HepG2 (cell line): ENCODE results near the gene FGF4. TPM values are rescaled to one million over a fixed set of nuclear protein-coding genes. Genes with fewer than 3 reads are reported as not detected.

Source experiments
- ATAC-seq: fragments of 200-7000 bp; cut with Tn5 transposase; 3 replicates; pipeline ENCODE4 v1.9.1; 2020; ENCODE audit warnings: mild to moderate bottlenecking, moderate library complexity
- BruUV-seq: library from RNA; stranded (reverse); fragments of 400-500 nt; replicated peaks from 2 replicates; lab custom pipeline; 2021; lab: Mats Ljungman, UMichigan
- CTCF ChIA-PET: fragments of 300-600 bp; formaldehyde crosslinking; extraction: SDS; loops from one replicate; lab custom pipeline; 2021; ENCODE audit warnings: low total read pairs, inconsistent platforms, low intra/inter-chr PET ratio; lab: Yijun Ruan, JAX
- POLR2A ChIA-PET: fragments of 350-600 bp; sonication (Branson Sonifier 250); formaldehyde crosslinking; loops from one replicate; lab custom pipeline; 2020; ENCODE audit warnings: antibody characterized with exemption, inconsistent platforms; lab: Yijun Ruan, JAX
- DNase-seq: peaks from one replicate; pipeline ENCODE4 v3.0.0-alpha.2; 2015; ENCODE audit warnings: low spot score
- FAIRE-seq: peaks from 3 replicates; lab custom pipeline; 2011; peaks lifted over from hg19 to GRCh38; lab: Jason Lieb, UNC
- H2AFZ ChIP-seq: one replicate; pipeline ENCODE4 v1.6.1; 2011; ENCODE audit warnings: low read length, inconsistent platforms
- H3K27ac ChIP-seq: fragments of 300-600 bp; 3 replicates; pipeline ENCODE4 v1.8.0; 2011; ENCODE audit warnings: mixed run types, mild to moderate bottlenecking, mixed read lengths, low read length, inconsistent platforms; ENCODE audit not compliant: insufficient read depth; ENCODE audit errors: extremely low read length
- H3K27me3 ChIP-seq, 2 experiments: fragments of 200-600 bp in 1 of 2; 2 replicates in 1 of 2; 3 replicates in 1 of 2; pipeline versions ENCODE4 v1.6.0 to v1.8.0; 2011; ENCODE audit warnings: low read length in 2 of 2, mild to moderate bottlenecking in 2 of 2, moderate library complexity in 2 of 2, inconsistent platforms in 1 of 2; ENCODE audit not compliant: insufficient read depth in 2 of 2, control insufficient read depth in 1 of 2
- H3K36me3 ChIP-seq, 2 experiments: fragments of 200-600 bp in 1 of 2; replicated peaks in 1 of 2; 2 replicates in 1 of 2; 3 replicates in 1 of 2; pipeline versions ENCODE4 v1.5.1 to v1.8.0; 2011; ENCODE audit warnings: low read length in 2 of 2, inconsistent platforms in 1 of 2; ENCODE audit not compliant: insufficient read depth in 2 of 2, control insufficient read depth in 1 of 2
- H3K4me1 ChIP-seq: 2 replicates; pipeline ENCODE4 v1.5.1; 2012; ENCODE audit warnings: low read length, inconsistent platforms; ENCODE audit not compliant: insufficient read depth
- H3K4me2 ChIP-seq: 2 replicates; pipeline ENCODE4 v1.6.0; 2011; ENCODE audit warnings: low read depth, low read length, inconsistent platforms
- H3K4me3 ChIP-seq, 3 experiments: fragments of 200-600 bp in 1 of 3; sonication (generic), shearing (Covaris generic) in 1 of 3; replicated peaks in 1 of 3; 2 replicates each; pipeline ENCODE4 v1.5.1; 2011 to 2016; ENCODE audit warnings: low read length in 3 of 3, inconsistent platforms in 2 of 3, low read depth in 2 of 3, mild to moderate bottlenecking in 2 of 3, control low read depth in 1 of 3, mixed read lengths in 1 of 3; ENCODE audit not compliant: insufficient read depth in 1 of 3
- H3K79me2 ChIP-seq: one replicate; pipeline ENCODE4 v1.6.1; 2011; ENCODE audit warnings: low read length, inconsistent platforms; ENCODE audit not compliant: insufficient read depth
- H3K9ac ChIP-seq: 2 replicates; pipeline ENCODE4 v1.6.0; 2011; ENCODE audit warnings: mild to moderate bottlenecking, low read depth, low read length, inconsistent platforms; ENCODE audit not compliant: insufficient read depth
- H3K9me3 ChIP-seq: 2 replicates; pipeline ENCODE4 v1.5.1; 2012; ENCODE audit warnings: mild to moderate bottlenecking, low read length
- H4K20me1 ChIP-seq: 2 replicates; pipeline ENCODE4 v1.6.0; 2011; ENCODE audit warnings: inconsistent platforms, mild to moderate bottlenecking, low read length, moderate library complexity; ENCODE audit not compliant: insufficient read depth
- FOXO1 ChIP-seq: sonication (generic); formaldehyde crosslinking; IDR thresholded peaks from 2 replicates; pipeline ENCODE4 v1.4.0; 2020; ENCODE audit warnings: missing genetic modification reagents
- GABPA ChIP-seq, 2 experiments: IDR thresholded peaks; 2 replicates each; pipeline ENCODE4 v1.6.1; 2011 to 2016; ENCODE audit warnings: low read depth in 2 of 2, low read length in 1 of 2, missing biosample characterization in 1 of 2, missing genetic modification characterization in 1 of 2
- NCOA1 ChIP-seq: sonication (generic); formaldehyde crosslinking; IDR thresholded peaks from 2 replicates; pipeline ENCODE4 v1.9.0; 2021; ENCODE audit warnings: missing genetic modification reagents
- NR2F6 ChIP-seq, 2 experiments: IDR thresholded peaks; 2 replicates each; pipeline ENCODE4 v1.6.1; 2016; ENCODE audit warnings: antibody characterized with exemption in 1 of 2, mild to moderate bottlenecking in 1 of 2
- STAG1 ChIP-seq: sonication (generic); formaldehyde crosslinking; IDR thresholded peaks from 2 replicates; pipeline ENCODE4 v1.4.0; 2020; ENCODE audit warnings: missing genetic modification reagents
- ZBTB20 ChIP-seq: sonication (generic); formaldehyde crosslinking; IDR thresholded peaks from 2 replicates; pipeline ENCODE4 v1.8.1; 2023; ENCODE audit warnings: missing genetic modification reagents, low read depth, mild to moderate bottlenecking, borderline replicate concordance
- ZNF264 ChIP-seq: sonication (generic); formaldehyde crosslinking; IDR thresholded peaks from 2 replicates; pipeline ENCODE4 v1.4.0; 2020; ENCODE audit warnings: missing genetic modification reagents
- ZNF382 ChIP-seq: sonication (generic); formaldehyde crosslinking; IDR thresholded peaks from 2 replicates; pipeline ENCODE4 v1.5.0; 2020; ENCODE audit warnings: missing genetic modification reagents, mild to moderate bottlenecking, borderline replicate concordance
- ZNF724P ChIP-seq: sonication (generic); formaldehyde crosslinking; IDR thresholded peaks from 2 replicates; pipeline ENCODE4 v1.8.0; 2022; ENCODE audit warnings: missing genetic modification reagents, borderline replicate concordance
- WGBS: methylation state at CpG from one replicate; pipeline ENCODE4 v1.1.6; 2017; ENCODE audit warnings: low lambda C conversion rate; 5-methylcytosine and 5-hydroxymethylcytosine counted together
- in situ Hi-C: cut with HindIII; loops from 2 replicates; pipeline ENCODE4 v1.10.0; 2017; ENCODE audit warnings: low pct_unique_long_range_greater_than_20kb; ENCODE audit not compliant: extremely low pct_ligation_motif_present
- intact Hi-C: fragments of 100-400 bp; cut with micrococcal nuclease; formaldehyde crosslinking; loops from one replicate; pipeline ENCODE4 v1.10.0; 2022; ENCODE audit not compliant: unreplicated experiment
- polyA plus RNA-seq, 8 experiments: library from polyadenylated mRNA; depleted of rRNA in 3 of 8; stranded (reverse) in 7 of 8; unstranded in 1 of 8; fragments of >200 nt; fragmentation: Illumina TruSeq in 4 of 8; extraction: Trizol in 4 of 8; gene quantifications; 2 replicates each; pipeline versions ENCODE4 v1.2.1 to v1.2.3, GENCODE V29; 2011 to 2016; ENCODE audit warnings: low read depth in 4 of 8, missing spikeins in 1 of 8, mixed read lengths in 1 of 8; ENCODE audit not compliant: insufficient read depth in 1 of 8
- total RNA-seq, 5 experiments: library from RNA; depleted of rRNA; stranded (reverse); fragments of >200 nt; fragmentation: Illumina TruSeq; extraction: Trizol; gene quantifications; 2 replicates each; pipeline ENCODE4 v1.2.3, GENCODE V29; 2016; ENCODE audit warnings: low read depth in 1 of 5
- TF ChIP-seq, protein P1 (sequence below): sonication (generic); formaldehyde crosslinking; IDR thresholded peaks from 2 replicates; pipeline ENCODE4 v1.4.0; 2020; ENCODE audit warnings: mild to moderate bottlenecking, missing genetic modification reagents

FGF4 gene
- total and polyA plus RNA-seq, 2 of the 13 experiments (the other 11 are each of a cell fraction or from before 2014, with no cell fraction given), result not detected

DNA sequence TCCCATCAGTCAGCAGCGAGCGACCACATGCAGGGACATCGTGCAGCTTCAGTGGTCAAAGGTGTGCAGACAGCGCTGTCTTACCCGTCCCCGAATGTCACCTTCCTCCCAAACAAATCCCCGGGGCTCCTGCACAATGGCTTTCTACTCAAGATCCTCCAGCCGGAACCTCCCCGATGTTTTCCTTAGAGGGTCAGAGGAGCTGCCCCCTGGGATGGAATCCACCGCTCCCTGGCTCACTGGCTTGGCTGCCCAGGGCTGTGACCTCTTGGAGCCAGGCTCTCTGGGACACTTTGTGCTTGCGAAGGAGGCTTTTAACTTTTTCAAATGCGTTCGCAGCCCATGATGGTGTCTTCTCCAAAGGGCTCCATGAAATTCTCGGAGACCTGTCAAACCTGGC lies 54.0 kb downstream of the FGF4 start:
- no peak overlapping the region for H3K4me2 ChIP-seq
- ATAC-seq, result no peak
- no peaks in the 10 kb centered on the region for H3K36me3 ChIP-seq
- H3K27me3 ChIP-seq, result peaks cover 4 to 59% of the 10 kb centered on the region in 2 experiments
- H3K4me1 ChIP-seq, result no peaks in the 10 kb centered on the region
- no peaks in the 10 kb centered on the region for H3K9me3 ChIP-seq
- intact Hi-C loops (loop anchor here (5.0 kb wide), 1 partner anchor 81 kb away; no protein-coding TSS in a partner anchor), in situ Hi-C loops (loop anchor here (5.0 kb wide), 1 partner anchor 76 kb away; no protein-coding TSS in a partner anchor)
- no peak for FAIRE-seq
- DNase-seq, result no peak
- TF ChIP-seq ZNF264 (CRISPR knock-in tag) (no peak), GABPA (IDR thresholded peaks at IDR 0.05; ENCODE audit: low read depth, low read length) (no peak), GABPA (CRISPR knock-in tag; IDR thresholded peaks at IDR 0.05; ENCODE audit: low read depth) (no peak), STAG1 (CRISPR knock-in tag) (no peak), FOXO1 (no peak), ZNF724P (CRISPR knock-in tag) (no peak), NR2F6 (IDR thresholded peaks at IDR 0.05) (no peak), NR2F6 (CRISPR knock-in tag; IDR thresholded peaks at IDR 0.05) (no peak), ZBTB20 (CRISPR knock-in tag) (no peak), NCOA1 (no peak), ZNF382 (CRISPR knock-in tag) (no peak)
- TF ChIP-seq, protein P1, sequence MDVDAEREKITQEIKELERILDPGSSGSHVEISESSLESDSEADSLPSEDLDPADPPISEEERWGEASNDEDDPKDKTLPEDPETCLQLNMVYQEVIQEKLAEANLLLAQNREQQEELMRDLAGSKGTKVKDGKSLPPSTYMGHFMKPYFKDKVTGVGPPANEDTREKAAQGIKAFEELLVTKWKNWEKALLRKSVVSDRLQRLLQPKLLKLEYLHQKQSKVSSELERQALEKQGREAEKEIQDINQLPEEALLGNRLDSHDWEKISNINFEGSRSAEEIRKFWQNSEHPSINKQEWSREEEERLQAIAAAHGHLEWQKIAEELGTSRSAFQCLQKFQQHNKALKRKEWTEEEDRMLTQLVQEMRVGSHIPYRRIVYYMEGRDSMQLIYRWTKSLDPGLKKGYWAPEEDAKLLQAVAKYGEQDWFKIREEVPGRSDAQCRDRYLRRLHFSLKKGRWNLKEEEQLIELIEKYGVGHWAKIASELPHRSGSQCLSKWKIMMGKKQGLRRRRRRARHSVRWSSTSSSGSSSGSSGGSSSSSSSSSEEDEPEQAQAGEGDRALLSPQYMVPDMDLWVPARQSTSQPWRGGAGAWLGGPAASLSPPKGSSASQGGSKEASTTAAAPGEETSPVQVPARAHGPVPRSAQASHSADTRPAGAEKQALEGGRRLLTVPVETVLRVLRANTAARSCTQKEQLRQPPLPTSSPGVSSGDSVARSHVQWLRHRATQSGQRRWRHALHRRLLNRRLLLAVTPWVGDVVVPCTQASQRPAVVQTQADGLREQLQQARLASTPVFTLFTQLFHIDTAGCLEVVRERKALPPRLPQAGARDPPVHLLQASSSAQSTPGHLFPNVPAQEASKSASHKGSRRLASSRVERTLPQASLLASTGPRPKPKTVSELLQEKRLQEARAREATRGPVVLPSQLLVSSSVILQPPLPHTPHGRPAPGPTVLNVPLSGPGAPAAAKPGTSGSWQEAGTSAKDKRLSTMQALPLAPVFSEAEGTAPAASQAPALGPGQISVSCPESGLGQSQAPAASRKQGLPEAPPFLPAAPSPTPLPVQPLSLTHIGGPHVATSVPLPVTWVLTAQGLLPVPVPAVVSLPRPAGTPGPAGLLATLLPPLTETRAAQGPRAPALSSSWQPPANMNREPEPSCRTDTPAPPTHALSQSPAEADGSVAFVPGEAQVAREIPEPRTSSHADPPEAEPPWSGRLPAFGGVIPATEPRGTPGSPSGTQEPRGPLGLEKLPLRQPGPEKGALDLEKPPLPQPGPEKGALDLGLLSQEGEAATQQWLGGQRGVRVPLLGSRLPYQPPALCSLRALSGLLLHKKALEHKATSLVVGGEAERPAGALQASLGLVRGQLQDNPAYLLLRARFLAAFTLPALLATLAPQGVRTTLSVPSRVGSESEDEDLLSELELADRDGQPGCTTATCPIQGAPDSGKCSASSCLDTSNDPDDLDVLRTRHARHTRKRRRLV (CRISPR knock-in tag), result no peak
- no peak overlapping the region for H3K9ac ChIP-seq
- CTCF ChIA-PET, result interaction anchor here (1.3 kb wide), 1 partner anchor 81 kb away, joined by 3 read pairs; no protein-coding TSS in a partner anchor
- BruUV-seq, result no TSS peak
- H2AFZ ChIP-seq, result no peak overlapping the region
- no peaks in the 10 kb centered on the region for H4K20me1 ChIP-seq
- H3K79me2 ChIP-seq, result no peaks in the 10 kb centered on the region
- no peak overlapping the region for H3K4me3 ChIP-seq
- 31% methylated on average over 7 of the region's 14 CpGs for WGBS
- POLR2A ChIA-PET, result no interaction called here
- no peak overlapping the region for H3K27ac ChIP-seq

Other genes with a start within 250 kb of the FGF4 start
- gene CCND1, start 134.2 kb downstream of the FGF4 start, total RNA-seq (2016; rRNA removed; fragmentation: Illumina TruSeq; extraction: Trizol), result 107 and 117 TPM in 2 replicates
- gene CCND1, start 134.2 kb downstream of the FGF4 start, polyA plus RNA-seq (2011; rRNA removed), result 126 and 136 TPM in 2 replicates
- 11.3 and 15.0 TPM in 2 replicates for gene LTO1, start 100.0 kb downstream of the FGF4 start, total RNA-seq (2016; rRNA removed; fragmentation: Illumina TruSeq; extraction: Trizol)
- 11.8 and 13.8 TPM in 2 replicates for gene LTO1, start 100.0 kb downstream of the FGF4 start, polyA plus RNA-seq (2011; rRNA removed)
- gene FGF19, start 71.3 kb downstream of the FGF4 start, total RNA-seq (2016; rRNA removed; fragmentation: Illumina TruSeq; extraction: Trizol), result not detected in 2 replicates
- 0.07 and 0.16 TPM in 2 replicates for gene FGF19, start 71.3 kb downstream of the FGF4 start, polyA plus RNA-seq (2011; rRNA removed)
- gene FGF3, start 44.1 kb upstream of the FGF4 start, total RNA-seq (2016; rRNA removed; fragmentation: Illumina TruSeq; extraction: Trizol), result not detected in 2 replicates
- not detected in 2 replicates for gene FGF3, start 44.1 kb upstream of the FGF4 start, polyA plus RNA-seq (2011; rRNA removed)